ENCODE measurements around the gene NUCKS1.
A peak's percentile ranks its signal among the peaks of the same experiment; 100 is the strongest.

Gene NUCKS1

DNA sequence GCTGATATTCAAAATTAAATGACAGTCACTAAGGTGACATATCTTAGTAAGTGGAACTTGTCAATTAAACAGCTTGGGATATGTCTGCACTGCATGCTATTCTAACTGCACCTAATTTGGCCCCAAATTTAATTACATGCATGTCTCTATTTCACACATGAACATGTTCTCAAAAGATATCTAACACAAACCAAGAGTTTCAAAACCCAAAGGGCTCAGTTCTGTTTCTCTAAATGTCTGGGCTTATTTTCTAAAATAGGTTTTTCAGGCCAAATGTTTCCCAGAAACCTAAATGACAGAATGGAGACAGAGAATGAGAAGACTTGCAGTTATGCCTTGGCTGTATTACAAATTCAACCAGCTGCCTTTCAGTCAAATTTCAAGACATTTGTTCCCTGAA lies 14.0 kb upstream of the NUCKS1 start:
- DNase-seq (ENCODE audit: low read depth), result peak; percentile 61
- H3K4me3 ChIP-seq (ENCODE audit: low read depth, low read length), result no peak overlapping the region
- TF ChIP-seq, protein P1, sequence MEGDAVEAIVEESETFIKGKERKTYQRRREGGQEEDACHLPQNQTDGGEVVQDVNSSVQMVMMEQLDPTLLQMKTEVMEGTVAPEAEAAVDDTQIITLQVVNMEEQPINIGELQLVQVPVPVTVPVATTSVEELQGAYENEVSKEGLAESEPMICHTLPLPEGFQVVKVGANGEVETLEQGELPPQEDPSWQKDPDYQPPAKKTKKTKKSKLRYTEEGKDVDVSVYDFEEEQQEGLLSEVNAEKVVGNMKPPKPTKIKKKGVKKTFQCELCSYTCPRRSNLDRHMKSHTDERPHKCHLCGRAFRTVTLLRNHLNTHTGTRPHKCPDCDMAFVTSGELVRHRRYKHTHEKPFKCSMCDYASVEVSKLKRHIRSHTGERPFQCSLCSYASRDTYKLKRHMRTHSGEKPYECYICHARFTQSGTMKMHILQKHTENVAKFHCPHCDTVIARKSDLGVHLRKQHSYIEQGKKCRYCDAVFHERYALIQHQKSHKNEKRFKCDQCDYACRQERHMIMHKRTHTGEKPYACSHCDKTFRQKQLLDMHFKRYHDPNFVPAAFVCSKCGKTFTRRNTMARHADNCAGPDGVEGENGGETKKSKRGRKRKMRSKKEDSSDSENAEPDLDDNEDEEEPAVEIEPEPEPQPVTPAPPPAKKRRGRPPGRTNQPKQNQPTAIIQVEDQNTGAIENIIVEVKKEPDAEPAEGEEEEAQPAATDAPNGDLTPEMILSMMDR (IDR thresholded peaks at IDR 0.05; ENCODE audit: insufficient read depth, low read depth, low read length, missing control alignments), result no peak

DNA sequence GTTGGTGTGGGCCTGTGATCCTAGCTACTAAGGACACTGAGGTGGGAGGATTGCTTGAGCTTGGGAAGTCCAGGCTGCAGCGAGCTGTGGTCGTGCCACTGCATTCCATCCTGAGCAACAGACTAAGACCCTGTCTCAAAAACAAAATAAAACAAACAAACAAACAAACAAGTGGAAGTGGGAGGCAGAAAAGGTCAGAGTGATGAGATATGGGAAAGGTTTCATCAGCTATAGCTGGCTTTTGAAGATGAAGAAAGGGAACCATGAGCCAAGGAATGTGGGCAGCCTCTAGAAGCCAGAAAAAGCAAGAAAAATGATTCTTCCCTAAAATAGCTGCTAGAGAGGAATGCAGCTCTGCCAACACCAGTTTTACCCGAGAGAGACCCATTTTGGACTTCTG lies 10.6 kb upstream of the NUCKS1 start:
- no peak for DNase-seq (ENCODE audit: low read depth)
- TF ChIP-seq, protein P1 (IDR thresholded peaks at IDR 0.05; ENCODE audit: insufficient read depth, low read depth, low read length, missing control alignments), result no peak
- no peak overlapping the region for H3K4me3 ChIP-seq (ENCODE audit: low read depth, low read length)

DNA sequence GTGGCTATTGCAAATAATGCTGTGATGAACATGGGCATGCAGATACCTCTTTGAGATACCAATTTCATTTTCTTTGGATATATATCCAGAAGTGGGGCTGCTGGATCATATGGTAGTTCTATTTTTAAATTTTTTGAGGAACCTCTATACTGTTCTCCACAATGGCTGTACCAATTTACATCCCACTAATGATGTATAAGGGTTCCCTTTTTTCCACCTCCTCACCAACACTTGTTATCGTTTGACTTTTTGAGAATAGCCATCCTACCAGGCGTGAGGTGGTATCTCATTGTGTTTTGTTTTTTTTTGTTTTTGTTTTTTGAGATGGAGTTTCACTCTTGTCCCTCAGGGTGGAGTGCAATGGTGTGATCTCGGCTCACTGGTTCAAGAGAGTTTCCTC lies 6.6 kb upstream of the NUCKS1 start:
- DNase-seq (ENCODE audit: low read depth), result no peak
- no peak overlapping the region for H3K4me3 ChIP-seq (ENCODE audit: low read depth, low read length)
- TF ChIP-seq, protein P1 (IDR thresholded peaks at IDR 0.05; ENCODE audit: insufficient read depth, low read depth, low read length, missing control alignments), result no peak

DNA sequence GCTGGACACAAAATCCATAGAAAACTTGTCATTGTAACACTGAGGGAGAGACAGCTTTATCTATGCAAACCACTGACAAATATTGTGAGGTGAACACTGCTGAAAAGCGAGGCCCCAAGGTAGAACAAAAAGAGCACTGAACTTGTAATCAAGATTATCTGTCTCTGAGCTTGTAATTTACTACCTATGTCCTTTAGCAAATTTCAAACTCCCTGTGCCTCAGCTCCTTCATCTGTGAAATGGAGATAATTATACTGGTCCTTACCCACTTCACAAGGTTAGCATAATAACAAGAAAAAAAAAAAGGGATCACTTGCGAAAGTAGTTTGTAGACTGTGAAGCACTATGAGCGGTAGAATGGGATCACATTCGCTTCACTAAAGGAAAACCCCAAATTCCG lies 4.9 kb upstream of the NUCKS1 start:
- TF ChIP-seq, protein P1 (IDR thresholded peaks at IDR 0.05; ENCODE audit: insufficient read depth, low read depth, low read length, missing control alignments), result no peak
- no peak for DNase-seq (ENCODE audit: low read depth)
- no peak overlapping the region for H3K4me3 ChIP-seq (ENCODE audit: low read depth, low read length)

DNA sequence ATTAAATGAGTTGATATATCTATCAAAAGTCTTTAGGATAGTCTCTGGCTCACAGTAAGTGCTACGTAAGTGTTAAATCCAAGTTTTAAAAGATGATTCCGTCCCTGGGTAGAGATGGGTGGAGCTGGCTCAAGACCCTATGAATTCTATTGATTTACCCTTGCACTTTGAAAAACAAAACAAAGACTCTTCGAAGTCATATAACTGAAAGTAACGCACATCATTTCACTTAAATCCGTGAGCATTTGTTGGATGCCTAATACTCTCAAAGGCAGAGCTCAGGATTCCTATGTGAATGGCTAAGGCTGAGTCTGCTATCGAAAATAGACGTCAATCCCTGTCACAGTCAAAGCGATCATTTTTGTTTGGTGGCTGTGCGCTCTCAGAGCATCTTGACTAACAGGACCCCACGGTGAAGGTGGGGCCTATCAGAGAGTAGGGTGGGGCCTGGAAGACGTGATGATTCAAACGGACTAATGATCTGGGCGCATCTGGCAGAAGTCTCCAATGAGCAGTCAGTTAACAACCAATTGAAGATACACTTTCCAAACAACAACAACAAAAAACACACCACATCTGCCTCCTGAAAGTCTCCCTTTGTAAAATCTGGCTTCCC lies 1.2 kb upstream of the NUCKS1 start:
- peak; percentile 59 for DNase-seq (ENCODE audit: low read depth)
- H3K4me3 ChIP-seq (ENCODE audit: low read depth, low read length), result no peak overlapping the region
- TF ChIP-seq, protein P1 (IDR thresholded peaks at IDR 0.05; ENCODE audit: insufficient read depth, low read depth, low read length, missing control alignments), result no peak

DNA sequence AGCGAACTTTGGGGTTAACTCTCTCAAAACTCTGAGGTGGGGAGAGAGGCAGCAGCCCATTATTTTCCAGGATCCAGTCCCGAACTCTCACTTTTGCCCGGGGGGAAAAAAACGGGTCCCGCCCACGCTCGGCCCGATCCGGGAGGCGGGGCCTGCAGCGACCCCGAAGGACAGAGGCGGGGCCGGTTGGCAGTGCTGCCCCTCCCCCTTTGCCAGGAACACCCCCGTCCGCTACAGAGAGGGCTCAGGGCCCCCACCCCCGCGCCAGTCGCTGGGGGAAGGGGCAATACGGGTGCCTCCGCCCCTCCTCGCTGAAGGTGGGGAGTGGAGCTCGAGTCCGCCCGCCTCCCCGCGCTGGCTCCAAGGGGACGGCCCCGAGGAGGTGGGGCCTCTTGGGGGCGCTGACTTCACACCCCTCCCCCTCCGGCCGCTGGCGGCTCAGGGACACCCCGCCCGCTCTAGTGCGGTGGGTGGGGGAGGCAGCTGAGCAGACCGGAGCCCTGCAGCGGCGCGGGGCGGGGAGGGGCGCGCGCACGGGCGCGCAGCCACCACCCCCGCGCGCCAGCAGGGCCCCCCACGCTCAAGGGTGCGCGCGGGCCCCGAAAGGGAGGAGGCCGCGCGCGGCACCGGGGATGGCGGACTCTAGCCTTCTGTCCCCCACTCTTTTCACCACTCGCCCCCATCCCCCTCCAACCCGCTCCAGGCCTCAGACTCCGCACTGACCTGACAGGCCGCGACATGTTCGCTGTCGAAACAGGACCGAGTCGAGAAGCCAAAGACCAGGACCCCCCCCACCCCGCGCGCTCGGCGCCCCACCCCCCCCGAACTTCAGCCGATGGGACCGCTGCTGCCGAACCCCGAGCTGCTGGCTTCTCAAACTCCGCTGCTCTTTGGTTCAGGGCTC lies 496 bp downstream of the NUCKS1 start:
- peak overlapping the region; percentile 65 for H3K4me3 ChIP-seq (ENCODE audit: low read depth, low read length)
- TF ChIP-seq, protein P1 (IDR thresholded peaks at IDR 0.05; ENCODE audit: insufficient read depth, low read depth, low read length, missing control alignments), result no peak
- DNase-seq (ENCODE audit: low read depth), result peak; percentile 97
